Eye (tissue), 1 donor: ENCODE results near the gene ARNT2.

Experiments
- DNase-seq: peaks from one replicate; pipeline ENCODE4 v3.0.0-alpha.2; 2015

Gene ARNT2

DNA sequence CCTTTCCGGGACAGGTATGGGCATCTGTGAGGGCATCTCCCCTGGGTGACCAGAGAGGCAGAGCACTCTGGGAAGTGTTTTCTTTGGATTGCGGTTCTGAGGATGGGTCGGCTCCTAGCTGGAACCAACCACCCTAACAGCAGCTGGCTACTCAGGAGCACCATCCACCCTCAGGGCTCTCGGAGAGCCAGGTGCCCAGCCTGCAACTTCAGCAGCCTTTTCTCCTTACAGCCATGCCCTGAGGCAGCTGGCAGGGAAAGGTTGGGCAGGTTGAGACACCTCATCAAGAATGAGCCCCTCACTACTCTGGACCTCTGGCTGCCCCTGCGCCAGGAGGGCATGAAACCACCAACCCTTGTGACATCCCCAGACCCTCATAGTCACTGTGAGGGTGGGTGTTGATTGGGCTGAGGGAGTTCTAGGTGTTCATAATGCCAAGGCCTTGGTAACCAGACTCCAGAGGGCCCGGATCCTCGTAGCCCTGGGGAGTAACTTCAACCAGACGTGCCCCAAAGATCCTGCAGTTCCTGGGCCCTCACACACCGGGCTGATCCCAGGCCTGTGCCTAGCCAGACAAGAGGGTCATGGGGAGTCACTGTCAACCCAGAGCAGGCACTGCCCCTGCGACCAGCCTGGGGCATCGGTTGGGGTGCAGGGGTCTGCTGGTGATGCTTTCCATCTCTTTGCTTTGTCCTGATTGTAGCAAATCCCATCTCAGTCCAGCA, 176.5 kb downstream of the ARNT2 start:
- no peak for DNase-seq

GRCh38 chr15:80581976-80582375, 177.8 kb downstream of the ARNT2 start:
- DNase-seq = no peak

GRCh38 chr15:80582816-80583423, 178.7 kb downstream of the ARNT2 start:
- no peak for DNase-seq

GRCh38 chr15:80584561-80584964, 180.4 kb downstream of the ARNT2 start:
- DNase-seq = no peak

- no peak for DNase-seq
These were observed 180.9 kb downstream of the ARNT2 start for GRCh38 chr15:80584973-80585525.

- no peak for DNase-seq
These were observed 181.4 kb downstream of the ARNT2 start for GRCh38 chr15:80585544-80586018.

DNA sequence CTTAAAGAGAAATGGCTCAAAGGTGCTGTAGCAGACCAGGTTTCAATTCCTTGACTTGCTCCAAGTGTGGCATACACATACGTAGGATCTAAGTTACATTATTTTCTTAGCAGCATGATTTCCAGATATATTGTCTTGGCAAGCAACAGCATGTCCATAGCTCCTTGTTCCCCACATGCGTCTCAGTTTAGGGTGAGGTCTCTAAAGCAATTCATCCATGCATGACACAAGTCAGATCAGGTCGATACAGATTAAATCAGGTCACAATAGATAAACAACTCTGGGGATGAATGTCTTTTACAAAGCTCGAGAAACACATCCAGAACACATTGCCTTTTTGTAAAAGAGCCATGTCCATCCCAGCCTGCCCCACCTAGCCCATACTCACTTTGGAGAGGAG, 182.0 kb downstream of the ARNT2 start:
- DNase-seq = no peak

GRCh38 chr15:80587007-80587406, 182.8 kb downstream of the ARNT2 start:
- DNase-seq = no peak

DNA sequence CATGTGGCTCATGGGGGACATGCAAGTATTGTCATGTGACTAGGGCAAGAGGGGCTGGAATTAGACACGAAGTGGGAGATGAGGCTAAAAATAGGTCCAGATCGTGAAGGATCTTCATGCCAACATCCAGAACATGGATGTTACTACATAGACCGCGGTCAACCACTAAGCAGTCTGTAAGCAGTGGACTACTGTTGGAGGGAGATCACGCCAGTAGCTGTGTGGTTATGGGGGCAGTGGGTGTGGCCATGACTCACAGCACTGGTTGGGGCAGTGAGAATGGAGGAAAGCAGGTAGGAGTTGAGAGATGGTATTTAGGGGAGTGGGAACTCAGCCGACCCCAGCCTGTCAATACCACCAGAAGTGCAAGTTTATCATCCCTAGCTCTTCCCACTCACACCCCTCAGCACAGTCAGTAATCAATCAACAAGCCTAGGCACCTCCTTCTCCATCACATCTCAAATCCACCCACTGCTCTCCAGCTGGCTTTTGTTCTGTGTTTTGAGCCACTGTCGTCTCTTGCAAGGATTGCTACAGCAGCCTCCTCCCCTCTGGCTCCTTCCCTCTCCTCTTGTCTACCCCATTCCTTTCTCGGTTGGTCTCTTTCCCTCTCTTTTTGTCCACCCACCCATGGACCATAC, 183.8 kb downstream of the ARNT2 start:
- no peak for DNase-seq

GRCh38 chr15:80588801-80589200, 184.6 kb downstream of the ARNT2 start:
- DNase-seq = no peak

DNA sequence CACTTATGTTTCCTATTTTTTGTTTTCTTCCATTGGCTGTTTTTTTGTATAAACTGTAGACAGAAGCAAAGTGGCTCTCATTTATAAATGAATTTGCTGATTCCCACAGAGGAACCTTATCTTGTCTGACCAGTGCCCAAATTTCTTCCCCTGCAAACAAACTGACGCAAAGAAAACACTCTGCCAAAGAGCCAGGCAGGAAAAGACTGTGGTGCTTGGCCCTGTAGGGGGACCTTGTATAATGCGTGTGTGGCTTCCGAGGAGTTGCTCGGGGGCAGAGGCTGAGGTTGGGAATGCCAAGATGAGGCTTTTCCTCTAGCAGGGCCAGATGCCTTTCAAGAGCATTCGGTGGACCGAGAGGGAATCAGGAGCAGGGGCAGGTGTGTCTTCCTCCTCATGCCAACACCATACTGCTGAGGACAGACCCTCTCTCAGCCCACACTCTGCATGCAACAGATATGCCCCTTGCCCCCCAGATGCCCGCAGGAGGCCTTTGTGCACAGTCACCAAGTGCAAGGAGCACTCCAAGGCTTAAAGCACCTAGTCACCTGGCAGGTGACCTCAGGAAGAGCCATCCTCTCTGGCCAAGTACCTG, 186.7 kb downstream of the ARNT2 start:
- DNase-seq = no peak

- DNase-seq = no peak
These were observed 187.3 kb downstream of the ARNT2 start for GRCh38 chr15:80591471-80591870.

GRCh38 chr15:80591938-80592825, 188.0 kb downstream of the ARNT2 start:
- no peak for DNase-seq

- no peak for DNase-seq
These were observed 189.4 kb downstream of the ARNT2 start for GRCh38 chr15:80593486-80594030.

- no peak for DNase-seq
These were observed 190.1 kb downstream of the ARNT2 start for GRCh38 chr15:80594091-80594889.

DNA sequence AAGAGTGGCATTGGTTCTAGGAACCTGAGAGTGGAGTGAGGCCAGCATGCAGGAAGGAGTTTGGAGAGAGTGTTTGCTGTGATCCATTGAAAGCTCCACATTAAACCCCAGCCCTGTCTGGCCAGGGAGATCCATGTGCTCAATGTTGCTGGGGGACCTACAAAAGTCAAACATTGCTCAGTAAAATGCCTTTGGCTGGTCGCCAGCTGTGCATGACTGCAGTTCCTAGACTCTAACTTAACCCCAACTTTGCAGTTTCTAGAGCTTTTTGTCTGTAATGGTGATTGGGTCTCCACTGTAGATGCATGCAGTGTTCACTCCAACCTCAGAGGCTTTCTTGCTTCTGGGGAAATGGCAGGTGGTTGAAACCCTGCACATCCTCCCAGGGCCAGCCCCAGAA, 191.2 kb downstream of the ARNT2 start:
- DNase-seq = no peak

DNA sequence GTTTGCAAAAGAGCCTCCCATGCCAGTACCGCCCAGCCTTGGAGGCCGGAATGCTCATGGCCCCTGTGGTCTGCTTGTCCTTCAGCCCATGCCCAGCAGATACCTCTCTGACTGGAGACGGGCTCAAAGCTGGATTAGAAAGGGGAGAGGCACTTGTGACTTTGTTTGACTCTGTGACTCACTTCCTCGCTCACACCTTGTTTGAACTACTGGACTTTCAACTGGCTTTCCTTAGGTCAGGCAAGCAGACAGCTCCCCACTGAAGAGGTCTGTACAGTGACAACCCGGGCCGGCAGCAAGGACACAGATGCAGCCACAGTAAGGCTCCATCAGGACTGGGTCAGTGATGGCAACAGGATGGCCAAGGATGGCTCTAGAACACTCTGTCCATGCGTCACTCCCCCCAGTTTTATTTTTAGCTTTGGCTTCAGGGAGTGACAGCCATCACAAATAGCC, 192.4 kb downstream of the ARNT2 start:
- DNase-seq = no peak

DNA sequence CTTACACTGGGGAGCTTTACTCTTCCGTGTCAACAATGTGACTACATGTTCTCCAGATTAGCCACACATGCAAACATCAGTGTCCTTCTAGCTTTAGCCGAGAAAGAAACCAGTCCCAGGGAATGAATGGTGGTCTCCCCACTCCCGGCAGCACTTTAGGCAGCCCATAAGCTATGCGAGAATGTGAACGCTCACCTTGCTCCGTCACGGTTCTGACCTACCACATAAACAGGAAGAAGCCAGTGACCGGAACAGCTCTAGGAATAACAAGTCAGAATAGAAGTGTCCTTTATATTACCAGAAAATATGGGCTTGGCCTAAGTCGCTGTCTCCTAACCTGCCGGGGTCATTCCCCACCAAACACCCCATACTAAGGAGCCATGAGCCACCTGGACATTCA, 192.9 kb downstream of the ARNT2 start:
- no peak for DNase-seq

- no peak for DNase-seq
These were observed 195.2 kb downstream of the ARNT2 start for GRCh38 chr15:80599359-80599758.

- DNase-seq = no peak
These were observed 196.4 kb downstream of the ARNT2 start for GRCh38 chr15:80600626-80601025.

- DNase-seq = no peak
These were observed 197.1 kb downstream of the ARNT2 start for GRCh38 chr15:80601256-80601655.
